Brain microvascular endothelial cell (primary cell): Measurements from ENCODE around the gene FREM3.

ENCODE experiments used
- DNase-seq: peaks from one replicate; pipeline ENCODE4 v3.0.0-alpha.2; 2020
- H3K27ac ChIP-seq: fragments of 250-450 bp; sonication (Bioruptor Pico); 2 replicates; pipeline ENCODE4 v1.5.1; 2020; ENCODE audit warnings: mild to moderate bottlenecking, moderate library complexity
- H3K27me3 ChIP-seq: fragments of 250-450 bp; sonication (Bioruptor Pico); replicated peaks from 2 replicates; pipeline ENCODE4 v1.5.1; 2020; ENCODE audit warnings: mild to moderate bottlenecking
- H3K36me3 ChIP-seq: fragments of 250-450 bp; sonication (Bioruptor Pico); replicated peaks from 2 replicates; pipeline ENCODE4 v1.5.1; 2020; ENCODE audit warnings: mild to moderate bottlenecking
- H3K4me3 ChIP-seq: 2 replicates; pipeline ENCODE4 v1.5.1; 2011; ENCODE audit warnings: low read depth, mild to moderate bottlenecking, control low read depth, low read length, moderate library complexity
- in situ Hi-C: cut with HindIII; loops from 2 replicates; pipeline ENCODE4 v1.10.0; 2017; ENCODE audit warnings: low sequenced_read_pairs, low pct_ligation_motif_present
- TF ChIP-seq, protein P1 (sequence below): IDR thresholded peaks from 2 replicates; pipeline ENCODE4 v1.5.1; 2011; ENCODE audit warnings: low read depth, mild to moderate bottlenecking, moderate library complexity, low read length, control low read depth, inconsistent platforms; ENCODE audit errors: missing control alignments

The FREM3 gene

DNA sequence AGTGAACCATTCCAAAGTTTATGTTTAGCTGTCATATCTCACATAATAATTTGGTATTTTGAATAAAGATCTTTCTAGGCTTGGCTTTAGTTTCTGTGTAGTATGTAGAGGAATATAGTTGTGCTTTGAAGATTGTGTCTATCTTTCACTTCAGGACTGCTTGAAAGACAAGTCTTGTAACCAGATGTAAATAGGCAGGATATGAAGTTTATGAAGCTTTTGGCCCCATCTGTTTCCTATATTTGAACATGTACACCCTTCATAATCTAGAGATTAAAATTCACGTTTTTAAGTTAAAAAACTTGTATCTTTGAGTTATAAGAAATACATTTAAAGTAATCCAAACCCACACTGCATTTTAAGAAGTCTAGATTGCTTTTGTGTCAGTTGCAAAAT, 11.7 kb upstream of the FREM3 start:
- H3K27me3 ChIP-seq = no peaks in the 10 kb centered on the region
- H3K4me3 ChIP-seq = no peak overlapping the region
- in situ Hi-C loops = no loop called here
- DNase-seq = no peak
- TF ChIP-seq, protein P1, sequence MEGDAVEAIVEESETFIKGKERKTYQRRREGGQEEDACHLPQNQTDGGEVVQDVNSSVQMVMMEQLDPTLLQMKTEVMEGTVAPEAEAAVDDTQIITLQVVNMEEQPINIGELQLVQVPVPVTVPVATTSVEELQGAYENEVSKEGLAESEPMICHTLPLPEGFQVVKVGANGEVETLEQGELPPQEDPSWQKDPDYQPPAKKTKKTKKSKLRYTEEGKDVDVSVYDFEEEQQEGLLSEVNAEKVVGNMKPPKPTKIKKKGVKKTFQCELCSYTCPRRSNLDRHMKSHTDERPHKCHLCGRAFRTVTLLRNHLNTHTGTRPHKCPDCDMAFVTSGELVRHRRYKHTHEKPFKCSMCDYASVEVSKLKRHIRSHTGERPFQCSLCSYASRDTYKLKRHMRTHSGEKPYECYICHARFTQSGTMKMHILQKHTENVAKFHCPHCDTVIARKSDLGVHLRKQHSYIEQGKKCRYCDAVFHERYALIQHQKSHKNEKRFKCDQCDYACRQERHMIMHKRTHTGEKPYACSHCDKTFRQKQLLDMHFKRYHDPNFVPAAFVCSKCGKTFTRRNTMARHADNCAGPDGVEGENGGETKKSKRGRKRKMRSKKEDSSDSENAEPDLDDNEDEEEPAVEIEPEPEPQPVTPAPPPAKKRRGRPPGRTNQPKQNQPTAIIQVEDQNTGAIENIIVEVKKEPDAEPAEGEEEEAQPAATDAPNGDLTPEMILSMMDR = no peak
- no peaks in the 10 kb centered on the region for H3K36me3 ChIP-seq
- H3K27ac ChIP-seq = no peak overlapping the region

DNA sequence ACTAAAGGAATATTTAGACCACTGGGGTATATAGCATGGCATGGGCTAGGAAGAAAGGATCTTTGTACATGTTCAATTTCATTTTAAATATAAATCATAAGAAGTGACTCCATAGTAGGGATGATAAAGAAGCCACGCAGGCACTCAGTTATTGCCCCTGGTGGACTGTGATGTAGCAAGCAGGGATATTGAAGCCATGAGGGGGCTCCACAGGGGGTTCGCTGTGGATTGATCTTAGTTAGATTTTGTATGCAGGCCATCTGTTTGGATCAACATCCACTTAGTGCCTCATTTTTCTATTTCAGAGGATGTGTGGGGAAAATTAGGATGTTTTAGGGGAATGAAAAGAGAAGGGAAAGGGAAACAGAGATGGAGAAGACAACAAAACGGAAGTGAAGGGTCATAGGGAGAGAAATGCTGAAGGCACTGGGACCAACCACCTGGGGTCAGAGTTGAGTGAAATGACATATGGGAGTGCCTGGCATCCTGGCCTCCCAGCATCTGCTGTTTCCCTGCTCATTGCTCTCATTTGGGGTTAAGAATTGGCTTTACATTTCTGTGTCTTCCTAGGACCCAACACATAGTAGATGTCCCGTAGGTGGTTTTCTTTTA, 11.2 kb upstream of the FREM3 start:
- in situ Hi-C loops = no loop called here
- DNase-seq = no peak
- Histone ChIP-seq H3K36me3 (no peaks in the 10 kb centered on the region), H3K27me3 (no peaks in the 10 kb centered on the region), H3K27ac (no peak overlapping the region), H3K4me3 (no peak overlapping the region)
- TF ChIP-seq, protein P1 = no peak

DNA sequence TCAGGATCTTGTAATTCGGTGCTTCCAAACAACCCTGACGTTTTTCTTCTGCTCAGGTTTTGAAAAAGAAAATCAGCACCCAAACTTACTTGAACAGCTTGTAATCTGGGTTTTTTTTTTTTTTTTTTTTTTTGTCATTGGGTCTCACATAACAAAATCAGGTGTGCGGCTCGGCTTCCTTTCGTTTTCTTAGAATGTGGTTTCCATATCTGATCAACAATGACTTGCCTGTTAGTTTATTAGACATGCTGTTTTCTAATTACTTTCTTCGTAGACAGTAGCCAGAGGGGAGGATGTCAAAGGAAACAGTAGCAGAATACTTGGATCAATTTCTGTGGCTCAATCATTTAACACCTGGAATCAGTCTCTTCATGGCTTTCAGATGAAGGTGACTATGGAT, 890 bp upstream of the FREM3 start:
- TF ChIP-seq, protein P1 = no peak
- H3K27ac ChIP-seq = no peak overlapping the region
- DNase-seq = no peak
- in situ Hi-C loops = no loop called here
- no peak overlapping the region for H3K4me3 ChIP-seq
- peaks cover 19% of the 10 kb centered on the region for H3K27me3 ChIP-seq
- no peaks in the 10 kb centered on the region for H3K36me3 ChIP-seq

DNA sequence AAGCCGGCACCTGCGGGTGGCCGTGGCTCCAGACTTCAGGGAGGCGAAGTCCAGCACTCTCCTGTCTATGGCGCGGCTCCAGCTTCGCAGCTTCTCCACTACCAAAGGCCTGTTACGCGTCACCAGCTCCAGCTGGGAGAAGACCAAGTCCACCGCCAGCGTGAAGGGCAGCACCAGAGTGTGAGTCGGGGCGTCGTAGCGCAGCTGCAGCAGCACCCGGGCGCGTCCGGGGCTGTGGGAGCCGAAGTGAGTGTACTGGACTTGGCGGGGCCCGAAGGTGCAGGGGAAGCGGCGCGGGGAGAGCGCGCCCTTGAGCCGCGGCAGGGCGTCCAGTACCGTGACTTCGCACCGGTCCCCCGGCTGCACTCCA, 444 bp downstream of the FREM3 start:
- DNase-seq = no peak
- peak overlapping the region; percentile 20 for H3K4me3 ChIP-seq
- TF ChIP-seq, protein P1 = no peak
- peaks cover 19% of the 10 kb centered on the region for H3K27me3 ChIP-seq
- in situ Hi-C loops = no loop called here
- no peak overlapping the region for H3K27ac ChIP-seq
- H3K36me3 ChIP-seq = no peaks in the 10 kb centered on the region

DNA sequence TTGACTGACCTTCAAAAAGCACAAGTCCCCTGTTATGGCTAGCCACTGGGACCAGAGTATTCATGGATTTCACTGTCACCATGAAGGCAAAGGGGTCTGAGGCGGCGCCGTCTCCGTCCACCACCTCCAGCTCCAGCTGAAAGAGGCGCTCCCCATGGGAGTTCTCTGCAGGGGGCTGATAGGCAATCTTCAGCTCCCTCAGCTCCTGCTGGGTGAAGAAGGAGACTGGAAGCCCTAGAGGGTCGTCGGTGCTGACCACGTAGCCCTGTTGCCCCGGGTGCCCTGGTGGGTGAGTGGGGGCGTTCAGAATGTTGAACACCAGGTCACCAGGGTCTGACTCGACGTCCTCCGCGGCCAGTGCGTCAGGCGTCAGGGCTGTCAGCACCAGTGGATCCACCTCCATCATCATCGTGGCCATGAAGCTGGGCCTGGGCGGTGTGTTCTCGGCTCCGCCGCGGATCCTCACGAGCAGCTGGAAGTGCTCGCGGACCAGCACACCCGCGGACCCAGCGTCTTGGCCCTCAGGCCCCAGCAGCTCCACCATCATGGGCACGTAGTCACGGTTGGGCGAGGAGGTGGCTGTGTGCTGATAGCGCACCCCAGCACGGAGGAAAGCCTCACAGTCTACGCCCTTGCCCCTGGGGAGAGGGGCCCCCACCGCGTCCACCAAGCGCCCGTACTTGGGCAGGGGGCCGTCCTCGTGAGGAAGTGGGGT, 987 bp downstream of the FREM3 start:
- Histone ChIP-seq H3K27ac (no peak overlapping the region), H3K36me3 (no peaks in the 10 kb centered on the region), H3K27me3 (peaks cover 19% of the 10 kb centered on the region), H3K4me3 (no peak overlapping the region)
- in situ Hi-C loops = no loop called here
- no peak for DNase-seq
- TF ChIP-seq, protein P1 = no peak

DNA sequence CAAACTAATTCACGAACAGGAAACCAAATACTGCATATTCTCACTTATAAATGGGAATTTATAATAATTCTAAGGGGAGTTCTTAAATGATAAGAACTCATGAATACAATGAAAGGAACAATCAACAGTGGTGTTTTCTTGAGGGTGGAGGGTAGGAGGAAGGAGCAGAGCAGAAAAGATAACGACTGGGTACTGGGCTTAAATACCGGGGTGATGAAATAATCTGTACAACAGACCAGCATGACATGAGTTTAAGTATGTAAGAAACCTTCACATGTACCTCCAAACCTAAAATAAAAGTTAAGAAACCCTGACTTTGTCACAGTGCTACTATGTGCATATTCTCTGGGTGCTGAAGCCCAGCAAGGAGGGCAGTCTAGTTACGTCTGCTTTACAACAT, 6.6 kb downstream of the FREM3 start:
- no peak overlapping the region for H3K4me3 ChIP-seq
- H3K27me3 ChIP-seq = no peaks in the 10 kb centered on the region
- no peaks in the 10 kb centered on the region for H3K36me3 ChIP-seq
- no peak overlapping the region for H3K27ac ChIP-seq
- no peak for DNase-seq
- in situ Hi-C loops = no loop called here
- TF ChIP-seq, protein P1 = no peak
